Stimulated activated CD8-positive, alpha-beta memory T cell treated with anti-CD3 and anti-CD28 coated beads, Interleukin-4, amount 100 ng/mL, for 24 hours (primary cell): ENCODE data around the gene POLA1.

Experiments used
- DNase-seq: peaks from one replicate; pipeline ENCODE4 v3.0.0-alpha.2; 2020; ENCODE audit warnings: low read depth

Gene POLA1

GRCh38 chrX:24982306-24982965 lies 288.7 kb downstream of the POLA1 start:
- DNase-seq: no peak

GRCh38 chrX:24983931-24984330 lies 290.2 kb downstream of the POLA1 start:
- no peak for DNase-seq

- no peak for DNase-seq
Observed at GRCh38 chrX:24985120-24985519, 291.4 kb downstream of the POLA1 start.

GRCh38 chrX:24987731-24988130 lies 294.0 kb downstream of the POLA1 start:
- no peak for DNase-seq

- DNase-seq: no peak
Observed at GRCh38 chrX:24988314-24988713, 294.6 kb downstream of the POLA1 start.

- DNase-seq: no peak
Observed at GRCh38 chrX:24990535-24990934, 296.8 kb downstream of the POLA1 start.

- DNase-seq: no peak
Observed at GRCh38 chrX:24993879-24994278, 300.2 kb downstream of the POLA1 start.

GRCh38 chrX:24996096-24996709 lies 302.5 kb downstream of the POLA1 start:
- no peak for DNase-seq

GRCh38 chrX:24999511-24999910 lies 305.8 kb downstream of the POLA1 start:
- no peak for DNase-seq

GRCh38 chrX:25001808-25002660 lies 308.3 kb downstream of the POLA1 start:
- DNase-seq: no peak

GRCh38 chrX:25002661-25003020 lies 308.9 kb downstream of the POLA1 start:
- DNase-seq: no peak

- no peak for DNase-seq
Observed at GRCh38 chrX:25003066-25003849, 309.5 kb downstream of the POLA1 start.

- no peak for DNase-seq
Observed at GRCh38 chrX:25004040-25004439, 310.3 kb downstream of the POLA1 start.

- no peak for DNase-seq
Observed at GRCh38 chrX:25004485-25005032, 310.8 kb downstream of the POLA1 start.

GRCh38 chrX:25005034-25005381 lies 311.3 kb downstream of the POLA1 start:
- no peak for DNase-seq

- no peak for DNase-seq
Observed at GRCh38 chrX:25005382-25006185, 311.9 kb downstream of the POLA1 start.

GRCh38 chrX:25006586-25007058 lies 312.9 kb downstream of the POLA1 start:
- DNase-seq: no peak

- no peak for DNase-seq
Observed at GRCh38 chrX:25007059-25008053, 313.6 kb downstream of the POLA1 start.

- DNase-seq: no peak
Observed at GRCh38 chrX:25009407-25009806, 315.7 kb downstream of the POLA1 start.
